ENCODE measurements around the gene ITK. TPM values are rescaled to one million over a fixed set of nuclear protein-coding genes. Genes with fewer than 3 reads are reported as not detected.
A peak's percentile ranks its signal among the peaks of the same experiment; 100 is the strongest.

Gene ITK
- total and polyA plus RNA-seq, 10 donors, result 5.6 to 81.1 (median 39.9) TPM

DNA sequence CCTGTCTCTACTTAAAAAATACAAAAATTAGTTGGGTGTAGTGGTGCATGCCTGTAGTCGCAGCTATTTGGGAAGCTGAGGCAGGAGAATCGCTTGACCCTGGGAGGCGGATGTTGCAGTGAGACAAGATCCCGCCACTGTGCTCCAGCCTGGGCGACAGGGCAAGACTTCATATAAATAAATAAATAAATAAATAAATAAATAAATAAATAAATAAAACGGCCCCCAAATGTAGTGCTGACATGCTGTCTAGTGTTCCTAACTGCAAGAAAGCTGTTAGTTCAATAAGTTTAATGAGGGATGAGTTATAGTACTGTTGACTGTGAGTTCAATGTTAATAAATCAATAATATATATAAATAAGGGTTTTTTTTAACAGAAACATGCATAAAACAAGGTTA lies 77.8 kb downstream of the ITK start:
- Histone ChIP-seq H3K4me1 (peaks cover 0 to 32% (median 12%) of the 10 kb centered on the region in 6 donors), H3K36me3 (peaks cover 0 to 6% (median 0%) of the 10 kb centered on the region in 6 donors), H3K9me3 (no peaks in the 10 kb centered on the region), H3K4me3 (no peak overlapping the region), H3K27ac (no peak overlapping the region), H3K27me3 (replicated peaks in 1 of 7) (no peaks in the 10 kb centered on the region)
- TF ChIP-seq POLR2AphosphoS5 (IDR thresholded peaks at IDR 0.05) (no peak), POLR2A (IDR thresholded peaks at IDR 0.05) (no peak)
- TF ChIP-seq, protein P1, sequence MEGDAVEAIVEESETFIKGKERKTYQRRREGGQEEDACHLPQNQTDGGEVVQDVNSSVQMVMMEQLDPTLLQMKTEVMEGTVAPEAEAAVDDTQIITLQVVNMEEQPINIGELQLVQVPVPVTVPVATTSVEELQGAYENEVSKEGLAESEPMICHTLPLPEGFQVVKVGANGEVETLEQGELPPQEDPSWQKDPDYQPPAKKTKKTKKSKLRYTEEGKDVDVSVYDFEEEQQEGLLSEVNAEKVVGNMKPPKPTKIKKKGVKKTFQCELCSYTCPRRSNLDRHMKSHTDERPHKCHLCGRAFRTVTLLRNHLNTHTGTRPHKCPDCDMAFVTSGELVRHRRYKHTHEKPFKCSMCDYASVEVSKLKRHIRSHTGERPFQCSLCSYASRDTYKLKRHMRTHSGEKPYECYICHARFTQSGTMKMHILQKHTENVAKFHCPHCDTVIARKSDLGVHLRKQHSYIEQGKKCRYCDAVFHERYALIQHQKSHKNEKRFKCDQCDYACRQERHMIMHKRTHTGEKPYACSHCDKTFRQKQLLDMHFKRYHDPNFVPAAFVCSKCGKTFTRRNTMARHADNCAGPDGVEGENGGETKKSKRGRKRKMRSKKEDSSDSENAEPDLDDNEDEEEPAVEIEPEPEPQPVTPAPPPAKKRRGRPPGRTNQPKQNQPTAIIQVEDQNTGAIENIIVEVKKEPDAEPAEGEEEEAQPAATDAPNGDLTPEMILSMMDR (IDR thresholded peaks at IDR 0.05 in 8 of 11, conservative IDR thresholded peaks at IDR 0.05 in 3 of 11), result no peak
- intact Hi-C loops (cut with DNase I; ENCODE audit: low total_unique reads), result loop anchor here (10.0 kb wide), 1 partner anchor 46 kb away; no protein-coding TSS in a partner anchor
- WGBS, 5 donors, result 94 to 97% (median 94%) methylated on average over 6 of the region's 6 CpGs
- no peak for DNase-seq

DNA sequence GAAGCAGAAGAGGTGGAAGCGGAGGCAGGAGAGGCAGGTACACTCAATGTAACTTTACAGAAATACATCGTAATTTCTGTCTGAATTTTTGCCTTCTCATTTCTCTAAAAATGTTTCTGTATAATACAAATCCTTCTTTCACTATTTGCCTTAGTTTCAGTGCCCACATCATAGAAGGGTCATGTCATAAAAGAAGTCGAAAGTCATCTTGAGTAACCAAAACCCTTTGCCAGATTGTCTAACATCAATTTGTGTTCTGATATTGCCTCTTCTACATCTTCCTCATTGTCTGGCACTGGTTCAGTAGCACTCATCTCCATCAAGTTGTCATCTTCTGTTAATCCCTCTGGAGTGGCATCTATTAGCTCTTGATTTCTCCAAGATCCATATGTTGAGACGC lies 79.1 kb downstream of the ITK start:
- WGBS, 5 donors, result 79 to 88% (median 83%) methylated on average over 4 of the region's 4 CpGs
- H3K27ac ChIP-seq, result no peak overlapping the region
- intact Hi-C loops (cut with DNase I; ENCODE audit: low total_unique reads), result loop anchor here (10.0 kb wide), 1 partner anchor 45 kb away; no protein-coding TSS in a partner anchor
- TF ChIP-seq POLR2AphosphoS5 (IDR thresholded peaks at IDR 0.05), result no peak
- TF ChIP-seq POLR2A (IDR thresholded peaks at IDR 0.05), result no peak
- TF ChIP-seq, protein P1 (IDR thresholded peaks at IDR 0.05 in 8 of 11, conservative IDR thresholded peaks at IDR 0.05 in 3 of 11), result no peak
- peaks cover 5 to 32% (median 15%) of the 10 kb centered on the region in 6 donors for H3K4me1 ChIP-seq
- no peak overlapping the region for H3K4me3 ChIP-seq
- no peaks in the 10 kb centered on the region for H3K27me3 ChIP-seq (replicated peaks in 1 of 7)
- no peaks in the 10 kb centered on the region for H3K36me3 ChIP-seq
- DNase-seq, result no peak
- no peaks in the 10 kb centered on the region for H3K9me3 ChIP-seq

DNA sequence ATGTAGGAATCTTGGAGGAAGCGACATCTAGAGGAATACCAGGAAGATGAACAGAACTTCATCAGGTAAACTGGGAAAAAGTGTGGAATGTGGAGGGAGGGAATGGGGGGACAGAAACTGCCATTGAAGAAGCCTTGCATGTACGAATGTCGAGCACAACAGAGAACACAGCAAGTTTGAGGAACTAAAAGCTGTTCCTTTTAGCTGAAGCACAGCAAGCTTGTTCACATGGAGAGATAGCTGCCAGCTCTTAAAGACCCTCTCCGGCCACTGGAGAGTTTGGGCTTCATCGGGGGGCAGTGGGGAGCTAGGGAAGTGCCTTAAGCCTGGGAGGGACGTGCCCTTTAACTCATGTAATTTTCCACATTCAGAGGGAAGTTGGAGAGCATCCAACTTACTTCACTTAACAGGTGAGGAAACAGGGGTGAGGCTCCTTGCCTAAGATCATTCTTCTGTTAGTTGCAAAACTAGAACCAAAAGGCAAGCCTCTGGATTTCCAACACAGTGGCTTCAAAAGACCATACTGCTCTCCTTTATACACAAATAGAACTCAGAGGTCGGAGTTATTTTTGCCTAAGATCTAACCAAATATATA lies 83.0 kb downstream of the ITK start:
- WGBS, 5 donors, result 42 to 56% (median 51%) methylated on average over 7 of the region's 7 CpGs
- peak overlapping the region in 1 of 8 donors; percentile 29 for H3K4me3 ChIP-seq
- no peaks in the 10 kb centered on the region for H3K36me3 ChIP-seq
- TF ChIP-seq POLR2AphosphoS5 (IDR thresholded peaks at IDR 0.05), result peak in 1 of 3 donors; percentile 11
- TF ChIP-seq, protein P1 (IDR thresholded peaks at IDR 0.05 in 8 of 11, conservative IDR thresholded peaks at IDR 0.05 in 3 of 11), result no peak
- H3K27ac ChIP-seq, result peak overlapping the region in 7 of 8 donors; percentile 57 to 99 (median 74)
- intact Hi-C loops (cut with DNase I; ENCODE audit: low total_unique reads), result no loop called here
- H3K27me3 ChIP-seq (replicated peaks in 1 of 7), result no peaks in the 10 kb centered on the region
- H3K9me3 ChIP-seq, result no peaks in the 10 kb centered on the region
- H3K4me1 ChIP-seq, result peaks cover 7 to 55% (median 46%) of the 10 kb centered on the region in 6 donors
- no peak for DNase-seq

DNA sequence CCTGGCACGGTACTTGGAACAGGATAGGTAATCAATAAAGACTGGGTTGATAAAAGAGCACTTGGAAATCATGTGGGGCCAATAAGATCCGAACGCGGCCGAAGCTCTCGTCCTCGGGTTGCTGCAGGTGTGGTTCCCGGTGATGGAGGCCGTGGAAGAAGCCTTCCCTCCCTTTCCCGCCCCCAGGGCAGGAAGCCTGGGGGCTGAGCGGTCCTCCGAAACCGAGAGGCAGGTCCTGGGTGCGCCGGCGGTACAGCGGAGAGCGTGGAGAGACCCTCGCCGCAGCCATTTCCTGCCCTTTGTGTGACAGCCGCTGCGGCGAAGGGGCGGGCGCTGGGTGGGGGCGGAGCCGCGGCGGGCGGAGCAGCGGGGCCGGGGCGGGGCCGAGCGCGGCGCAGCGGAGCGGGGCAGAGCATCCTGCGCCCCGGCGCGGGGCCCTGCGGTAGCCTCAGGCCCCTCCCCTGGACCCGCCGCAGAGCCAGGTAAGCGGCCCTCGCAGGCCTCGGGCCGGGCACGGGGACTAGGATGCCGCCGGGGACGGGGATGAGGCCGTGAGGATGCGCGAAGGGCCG lies 85.2 kb downstream of the ITK start, which contains the start of gene CYFIP2:
Gene CYFIP2 (plus strand): TSS at position 410 of the 572 bp plus-strand sequence. CDS start 19,239 bp downstream, outside the sequence.
- DNase-seq, result peak; percentile 96
- WGBS, 5 donors, result 0 to 1% (median 0%) methylated on average over 19 to 58 of the region's 58 CpGs
- H3K4me1 ChIP-seq, result peaks cover 26 to 77% (median 67%) of the 10 kb centered on the region in 6 donors
- H3K27me3 ChIP-seq (replicated peaks in 1 of 7), result no peaks in the 10 kb centered on the region
- peak within 1 kb of the TSS; percentile 82 to 99 (median 96) for H3K27ac ChIP-seq
- peak within 1 kb of the TSS; percentile 51 to 97 (median 76) for H3K4me3 ChIP-seq
- no peaks in the 10 kb centered on the region for H3K9me3 ChIP-seq
- intact Hi-C loops (cut with DNase I; ENCODE audit: low total_unique reads), result no loop called here
- no peaks in the 10 kb centered on the region for H3K36me3 ChIP-seq
- TF ChIP-seq POLR2AphosphoS5 (IDR thresholded peaks at IDR 0.05), result peak; percentile 69 to 86 (median 85)
- TF ChIP-seq POLR2A (IDR thresholded peaks at IDR 0.05), result peak in 1 of 3 donors; percentile 75
- TF ChIP-seq, protein P1 (IDR thresholded peaks at IDR 0.05 in 8 of 11, conservative IDR thresholded peaks at IDR 0.05 in 3 of 11), result no peak

All from spleen (tissue), 11 donors.